ENCODE results near the gene DDX51.
"Not testable (repeated sequence)": the region's sequence is repeated elsewhere in the genome, so short reads cannot be mapped to it uniquely, and the experiment has no call there.

The DDX51 gene

DNA sequence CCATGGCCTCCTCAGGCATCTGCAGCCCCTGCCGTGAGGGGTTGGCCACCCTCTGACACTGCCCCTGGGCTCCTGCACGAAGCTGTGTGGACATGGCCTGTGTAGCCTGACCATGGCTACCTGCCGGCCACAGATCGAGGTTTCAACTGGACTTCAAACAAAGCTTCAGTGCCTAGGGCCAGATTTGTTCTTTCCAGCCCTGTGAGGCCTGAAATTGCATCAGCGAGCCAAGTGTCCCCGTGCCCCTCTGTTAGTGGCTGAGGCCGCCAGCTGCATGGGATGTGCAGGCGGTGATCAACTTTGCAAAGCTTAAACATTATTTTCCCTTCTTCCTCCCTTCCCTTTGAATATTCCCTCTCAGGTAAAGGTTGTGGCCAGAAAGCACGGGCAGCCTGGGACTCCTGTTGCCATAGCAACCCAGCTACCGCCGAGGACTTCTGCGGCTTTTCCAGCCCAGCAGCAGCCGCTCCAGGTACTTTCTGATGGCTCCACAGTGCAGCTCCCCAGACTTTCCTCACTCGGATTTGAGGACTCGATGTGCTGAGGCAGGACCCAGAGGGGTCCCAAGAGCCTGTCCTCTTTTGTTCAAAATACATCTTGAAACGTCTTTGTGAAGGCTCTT is 35.8 kb downstream of the DDX51 start:
- POLR2A ChIA-PET: no interaction called here
- no peak for DNase-seq (ENCODE audit: low read depth, low spot score)
- CTCF ChIA-PET: interaction anchor here (0.9 to 1.8 kb wide), 3 partner anchors 15 to 45 kb away, joined by 3 to 5 read pairs (median 4); no protein-coding TSS in a partner anchor
- H3K4me3 ChIP-seq (ENCODE audit: low read depth, low read length): no peak overlapping the region
- TF ChIP-seq CTCF (IDR thresholded peaks at IDR 0.05; ENCODE audit: insufficient read depth, low read length, missing control alignments): no peak

DNA sequence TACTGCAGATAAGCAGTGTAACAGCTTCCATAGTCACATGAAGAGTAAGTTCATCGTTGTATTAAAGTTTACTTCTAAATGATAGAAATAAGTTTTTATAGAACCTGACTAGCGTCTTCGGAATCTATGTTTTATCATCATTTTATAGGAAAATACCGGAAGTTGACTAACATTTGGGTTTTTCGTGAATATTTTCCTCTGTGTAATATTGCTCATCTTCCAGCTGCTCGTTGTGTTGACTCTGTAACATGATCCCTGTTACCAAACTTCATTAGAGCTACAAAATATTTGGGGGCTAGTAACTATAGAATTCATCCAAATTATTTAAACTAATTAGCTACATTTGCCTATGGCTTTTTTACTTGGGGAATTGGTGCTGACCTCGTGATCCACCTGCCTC is 37.2 kb downstream of the DDX51 start:
- no peak overlapping the region for H3K4me3 ChIP-seq (ENCODE audit: low read depth, low read length)
- ChIA-PET CTCF (interaction anchor here (1.8 kb wide), 1 partner anchor 47 kb away, joined by 5 read pairs; no protein-coding TSS in a partner anchor), POLR2A (no interaction called here)
- DNase-seq (ENCODE audit: low read depth, low spot score): no peak
- no peak for TF ChIP-seq CTCF (IDR thresholded peaks at IDR 0.05; ENCODE audit: insufficient read depth, low read length, missing control alignments)

DNA sequence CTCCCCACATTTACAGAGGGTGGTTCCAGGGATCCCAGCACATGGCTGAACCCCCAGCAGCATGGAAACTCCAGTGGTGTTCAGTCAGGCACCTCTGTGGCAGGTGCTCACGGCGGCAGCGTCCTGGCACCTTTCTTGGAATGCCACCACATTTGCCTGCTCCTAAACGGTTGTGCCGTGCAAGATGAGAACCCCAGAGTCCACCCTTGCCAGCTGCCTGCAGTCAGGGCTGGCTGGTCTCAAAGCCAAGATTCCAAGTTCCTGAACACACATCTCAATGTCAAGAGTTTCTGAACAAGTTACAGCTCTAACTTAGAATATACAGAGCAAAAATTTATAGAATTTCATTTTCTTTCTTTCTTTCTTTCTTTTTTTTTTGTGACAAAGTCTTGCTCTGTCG is 38.7 kb downstream of the DDX51 start:
- no peak for TF ChIP-seq CTCF (IDR thresholded peaks at IDR 0.05; ENCODE audit: insufficient read depth, low read length, missing control alignments)
- H3K4me3 ChIP-seq (ENCODE audit: low read depth, low read length): no peak overlapping the region
- ChIA-PET POLR2A (no interaction called here), CTCF (no interaction called here)
- no peak for DNase-seq (ENCODE audit: low read depth, low spot score)

GRCh38 chr12:132103542-132104308 is 40.4 kb downstream of the DDX51 start:
- H3K4me3 ChIP-seq (ENCODE audit: low read depth, low read length): no peak overlapping the region
- POLR2A ChIA-PET: no interaction called here

DNA sequence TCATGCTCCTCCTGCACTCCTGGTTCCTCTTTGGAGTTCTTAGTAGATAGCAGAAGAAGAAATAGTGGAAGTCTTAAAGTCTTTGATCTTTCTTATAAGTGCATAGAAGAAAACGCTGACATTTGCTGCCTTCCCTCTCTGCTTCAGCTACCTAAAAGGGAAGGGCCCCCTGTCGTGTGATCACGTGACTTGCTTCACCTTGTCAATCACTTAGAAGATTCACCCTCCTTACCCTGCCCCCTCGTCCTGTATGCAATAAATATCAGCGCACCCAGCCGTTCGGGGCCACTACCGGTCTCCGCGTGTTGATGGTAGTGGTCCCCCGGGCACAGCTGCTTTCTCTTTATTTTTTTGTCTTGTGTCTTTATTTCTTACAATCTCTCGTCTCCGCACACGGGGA is 41.0 kb downstream of the DDX51 start:
- POLR2A ChIA-PET; H3K4me3 ChIP-seq (ENCODE audit: low read depth, low read length); DNase-seq (ENCODE audit: low read depth, low spot score); CTCF ChIA-PET: not testable (repeated sequence)

More at GRCh38 chr12:132103542-132104308, 40.4 kb downstream of the DDX51 start:
- CTCF ChIA-PET: no interaction called here
- TF ChIP-seq CTCF (IDR thresholded peaks at IDR 0.05; ENCODE audit: insufficient read depth, low read length, missing control alignments): no peak
- no peak for DNase-seq (ENCODE audit: low read depth, low spot score)

DNA sequence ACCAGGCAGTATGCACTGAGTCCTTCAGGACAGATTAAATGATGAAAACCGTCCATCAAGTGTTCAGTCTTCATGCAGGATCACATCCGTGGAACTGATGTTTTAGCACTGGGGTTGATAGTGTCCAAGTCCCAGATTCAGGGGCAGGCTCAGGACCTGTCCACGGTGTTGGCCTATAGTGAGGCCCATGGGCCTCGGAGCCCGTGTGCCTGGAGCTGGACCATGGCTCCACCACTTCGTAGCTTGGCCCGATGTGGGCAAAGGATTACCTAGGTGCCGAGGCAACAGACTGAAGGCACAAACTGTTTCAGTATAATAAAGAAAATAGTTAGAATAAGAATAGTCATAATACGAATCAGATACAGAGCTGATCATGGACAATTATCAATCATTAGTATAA is 41.8 kb downstream of the DDX51 start:
- no peak for DNase-seq (ENCODE audit: low read depth, low spot score)
- no peak overlapping the region for H3K4me3 ChIP-seq (ENCODE audit: low read depth, low read length)
- ChIA-PET CTCF (no interaction called here), POLR2A (interaction anchor here (0.6 kb wide), 1 partner anchor 10 kb away, joined by 4 read pairs; no protein-coding TSS in a partner anchor)
- TF ChIP-seq CTCF (IDR thresholded peaks at IDR 0.05; ENCODE audit: insufficient read depth, low read length, missing control alignments): no peak

All from AG04449 (cell line).